Measurements from ENCODE around the gene AOAH. TPM values are rescaled to one million over a fixed set of nuclear protein-coding genes. Genes with fewer than 3 reads are reported as not detected.
"Not testable (repeated sequence)": the region's sequence is repeated elsewhere in the genome, so short reads cannot be mapped to it uniquely, and the experiment has no call there.

The AOAH gene
- total RNA-seq, 1 donor from 2014 or later: 1.6 TPM

GRCh38 chr7:36707465-36707864, 16.8 kb downstream of the AOAH start:
- DNase-seq (ENCODE audit: low spot score): no peak
- intact Hi-C loops (cut with DNase I): no loop called here

- DNase-seq (ENCODE audit: low spot score); intact Hi-C loops (cut with DNase I): not testable (repeated sequence)
Observed at GRCh38 chr7:36703860-36704259, 20.4 kb downstream of the AOAH start.

GRCh38 chr7:36692456-36692855, 31.8 kb downstream of the AOAH start:
- DNase-seq (ENCODE audit: low spot score): no peak
- intact Hi-C loops (cut with DNase I): no loop called here

GRCh38 chr7:36691983-36692382, 32.3 kb downstream of the AOAH start:
- DNase-seq (ENCODE audit: low spot score): no peak
- intact Hi-C loops (cut with DNase I): no loop called here

- intact Hi-C loops (cut with DNase I): no loop called here
- no peak for DNase-seq (ENCODE audit: low spot score)
Observed at GRCh38 chr7:36690514-36691187, 33.6 kb downstream of the AOAH start.

- DNase-seq (ENCODE audit: low spot score): no peak
- intact Hi-C loops (cut with DNase I): no loop called here
Observed at GRCh38 chr7:36690041-36690440, 34.3 kb downstream of the AOAH start.

- DNase-seq (ENCODE audit: low spot score): no peak
- intact Hi-C loops (cut with DNase I): no loop called here
Observed at GRCh38 chr7:36686499-36686898, 37.8 kb downstream of the AOAH start.

GRCh38 chr7:36684954-36685353, 39.3 kb downstream of the AOAH start:
- DNase-seq (ENCODE audit: low spot score): no peak
- intact Hi-C loops (cut with DNase I): no loop called here

- DNase-seq (ENCODE audit: low spot score): no peak
- intact Hi-C loops (cut with DNase I): no loop called here
Observed at GRCh38 chr7:36683695-36684357, 40.5 kb downstream of the AOAH start.

GRCh38 chr7:36683111-36683510, 41.2 kb downstream of the AOAH start:
- intact Hi-C loops (cut with DNase I): no loop called here
- no peak for DNase-seq (ENCODE audit: low spot score)

- intact Hi-C loops (cut with DNase I): no loop called here
- no peak for DNase-seq (ENCODE audit: low spot score)
Observed at GRCh38 chr7:36682102-36682501, 42.2 kb downstream of the AOAH start.

- no peak for DNase-seq (ENCODE audit: low spot score)
- intact Hi-C loops (cut with DNase I): no loop called here
Observed at GRCh38 chr7:36677769-36678437, 46.4 kb downstream of the AOAH start.

GRCh38 chr7:36673703-36674102, 50.6 kb downstream of the AOAH start:
- DNase-seq (ENCODE audit: low spot score): no peak
- intact Hi-C loops (cut with DNase I): loop anchor here (5.0 kb wide), 1 partner anchor 186 kb away; no protein-coding TSS in a partner anchor

GRCh38 chr7:36671432-36671829, 52.9 kb downstream of the AOAH start:
- intact Hi-C loops (cut with DNase I): loop anchor here (5.0 kb wide), 1 partner anchor 184 kb away; no protein-coding TSS in a partner anchor
- DNase-seq (ENCODE audit: low spot score): no peak

- no peak for DNase-seq (ENCODE audit: low spot score)
- intact Hi-C loops (cut with DNase I): loop anchor here (5.0 kb wide), 1 partner anchor 184 kb away; no protein-coding TSS in a partner anchor
Observed at GRCh38 chr7:36670585-36671431, 53.5 kb downstream of the AOAH start.

GRCh38 chr7:36668750-36669149, 55.5 kb downstream of the AOAH start:
- no peak for DNase-seq (ENCODE audit: low spot score)
- intact Hi-C loops (cut with DNase I): no loop called here

GRCh38 chr7:36668080-36668479, 56.2 kb downstream of the AOAH start:
- intact Hi-C loops (cut with DNase I): no loop called here
- DNase-seq (ENCODE audit: low spot score): no peak

GRCh38 chr7:36667007-36667745, 57.1 kb downstream of the AOAH start:
- intact Hi-C loops (cut with DNase I): no loop called here
- DNase-seq (ENCODE audit: low spot score): no peak

GRCh38 chr7:36663481-36663880, 60.8 kb downstream of the AOAH start:
- intact Hi-C loops (cut with DNase I): no loop called here
- no peak for DNase-seq (ENCODE audit: low spot score)
